HG02852 (cell line): ENCODE measurements around the gene AKAP8L.

Experiments
- ATAC-seq: cut with Tn5 transposase; IDR thresholded peaks from one replicate; pipeline ENCODE4 v1.9.1; 2021; ENCODE audit warnings: mild to moderate bottlenecking, moderate library complexity; ENCODE audit not compliant: unreplicated experiment

The AKAP8L gene

DNA sequence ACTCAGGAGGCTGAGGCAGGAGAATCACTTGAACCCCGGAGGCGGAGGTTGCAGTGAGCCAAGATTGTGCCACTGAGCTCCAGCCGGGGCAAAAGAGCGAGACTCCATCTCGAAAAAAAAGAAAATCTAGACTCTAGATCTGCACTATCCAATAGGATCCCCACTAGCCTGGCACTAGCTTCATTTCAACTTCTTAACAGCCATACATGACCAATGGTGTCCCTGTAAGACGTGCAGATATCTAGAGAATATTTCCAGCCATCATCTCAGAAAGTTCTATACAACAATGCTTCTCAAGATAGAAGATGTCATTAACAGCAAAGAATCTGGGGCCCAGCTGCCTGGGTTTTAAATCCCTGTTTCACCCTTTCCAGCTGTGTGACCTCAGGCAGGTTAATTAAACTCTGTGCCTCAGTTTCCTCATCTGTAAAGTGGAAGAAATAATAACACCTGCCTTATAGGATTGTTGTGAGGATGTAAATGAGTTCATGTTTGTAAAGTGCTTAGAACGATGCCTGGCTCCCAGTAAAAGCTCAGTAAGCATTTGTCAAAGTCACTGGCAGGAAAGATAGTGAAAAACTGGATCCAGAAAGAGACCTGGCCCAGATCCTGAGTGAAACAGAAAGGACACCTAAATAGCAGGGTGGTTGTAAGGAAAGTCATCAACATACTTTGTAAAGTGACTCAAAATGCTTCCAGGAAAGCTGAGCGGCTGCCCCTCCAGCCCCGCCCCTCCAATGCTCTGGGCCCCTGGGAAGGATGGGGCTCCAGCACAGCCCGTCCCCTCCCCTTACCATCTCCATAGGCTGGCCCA is 17.4 kb upstream of the AKAP8L start:
- ATAC-seq, result no peak

DNA sequence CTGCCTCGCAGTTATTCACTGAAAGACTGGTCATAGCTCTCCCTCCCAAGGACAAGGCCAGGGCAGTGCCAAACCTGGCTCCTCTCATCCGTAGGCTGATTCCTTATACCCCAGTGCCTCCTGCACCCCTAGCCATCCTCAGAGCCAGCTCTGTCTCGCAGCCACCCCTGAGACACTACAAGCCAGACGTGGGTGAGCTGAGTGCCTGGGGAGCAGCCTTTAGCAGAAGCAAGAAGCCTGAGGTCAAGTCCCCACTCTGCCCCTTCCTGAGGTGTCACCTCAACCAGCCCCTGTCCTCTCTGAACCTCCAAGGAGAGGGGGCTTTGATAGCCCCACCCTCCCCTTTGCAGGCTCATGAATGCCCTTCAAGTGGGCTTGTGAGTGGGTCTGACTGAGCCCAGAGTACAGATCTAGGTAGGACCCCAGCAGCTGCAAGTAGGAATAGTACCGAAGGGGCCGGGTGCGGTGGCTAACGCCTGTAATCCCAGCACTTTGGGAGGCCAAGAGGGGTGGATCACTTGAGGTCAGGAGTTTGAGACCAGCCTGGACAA is 14.8 kb upstream of the AKAP8L start:
- no peak for ATAC-seq

DNA sequence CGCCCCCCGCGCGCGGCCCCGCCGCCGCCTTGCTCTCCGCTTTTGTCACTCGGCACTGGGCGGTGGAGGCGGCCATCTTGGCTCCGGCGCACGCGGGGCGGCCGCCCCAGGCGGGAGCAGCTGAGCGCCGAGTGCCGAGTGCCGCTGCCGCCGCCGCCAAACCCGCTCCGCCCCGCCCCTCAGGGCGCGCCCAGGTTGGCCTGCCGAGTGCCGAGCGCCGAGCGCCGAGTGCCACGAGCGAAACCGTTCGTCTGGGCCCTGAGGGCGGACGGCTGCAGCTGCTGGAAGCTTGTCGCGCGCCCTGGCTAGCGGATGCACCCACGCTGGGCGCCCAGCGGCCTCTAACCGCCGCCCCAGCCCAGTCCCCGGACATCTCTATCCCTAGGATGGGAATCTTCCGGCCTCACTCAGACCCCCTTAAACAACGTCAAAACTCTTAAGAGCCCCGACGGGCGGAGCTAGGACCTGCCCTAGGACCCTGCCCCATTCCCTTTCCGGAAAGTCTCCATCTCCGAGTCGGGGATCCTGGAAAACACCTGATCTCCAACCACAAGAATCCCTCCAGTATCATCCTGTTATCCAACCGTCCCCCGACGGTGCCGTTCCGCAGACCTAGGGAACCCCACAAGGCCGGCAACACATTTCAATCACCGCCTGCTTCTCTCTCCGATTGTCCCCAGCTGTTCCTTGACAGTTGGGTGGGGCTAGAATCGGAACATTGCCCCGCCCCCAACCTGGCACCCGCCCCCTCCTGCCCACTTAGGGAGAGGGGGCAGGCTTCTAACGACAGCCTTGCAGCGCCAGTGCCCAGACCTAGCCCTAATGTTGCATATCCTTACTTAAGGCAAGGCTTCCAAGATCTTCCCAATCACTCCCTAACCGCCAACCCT is 14.1 kb upstream of the AKAP8L start:
- peak; percentile 67 for ATAC-seq

DNA sequence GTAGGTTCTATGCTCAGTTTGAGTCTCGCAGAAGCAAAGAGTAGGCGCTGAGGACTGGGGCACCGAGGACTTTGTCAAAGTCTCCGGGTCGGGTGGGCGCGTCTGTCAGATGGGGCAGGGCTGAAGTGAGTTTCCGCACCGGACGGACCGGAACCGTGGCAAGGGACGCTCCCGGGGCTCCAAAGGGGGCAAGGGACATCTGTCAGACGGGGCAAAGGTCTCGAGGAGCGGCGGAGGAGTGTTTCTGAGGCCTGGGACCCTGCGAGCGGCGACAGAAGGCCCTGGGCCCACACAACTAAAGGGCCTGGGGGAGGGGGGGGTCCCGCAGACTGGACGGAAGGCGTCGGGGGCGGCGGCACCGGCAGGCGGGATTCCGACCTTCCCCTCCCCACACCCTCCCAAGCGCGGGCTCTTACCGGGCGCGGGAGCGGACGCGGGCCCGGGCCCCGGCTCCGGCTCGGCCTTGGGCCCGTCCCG is 13.3 kb upstream of the AKAP8L start:
- peak; percentile 4 for ATAC-seq

GRCh38 chr19:15431396-15432017 is 12.7 kb upstream of the AKAP8L start:
- ATAC-seq, result no peak

- ATAC-seq, result no peak
Measured at GRCh38 chr19:15430526-15431120, 11.8 kb upstream of the AKAP8L start.

- no peak for ATAC-seq
Measured at GRCh38 chr19:15429825-15430467, 11.2 kb upstream of the AKAP8L start.

DNA sequence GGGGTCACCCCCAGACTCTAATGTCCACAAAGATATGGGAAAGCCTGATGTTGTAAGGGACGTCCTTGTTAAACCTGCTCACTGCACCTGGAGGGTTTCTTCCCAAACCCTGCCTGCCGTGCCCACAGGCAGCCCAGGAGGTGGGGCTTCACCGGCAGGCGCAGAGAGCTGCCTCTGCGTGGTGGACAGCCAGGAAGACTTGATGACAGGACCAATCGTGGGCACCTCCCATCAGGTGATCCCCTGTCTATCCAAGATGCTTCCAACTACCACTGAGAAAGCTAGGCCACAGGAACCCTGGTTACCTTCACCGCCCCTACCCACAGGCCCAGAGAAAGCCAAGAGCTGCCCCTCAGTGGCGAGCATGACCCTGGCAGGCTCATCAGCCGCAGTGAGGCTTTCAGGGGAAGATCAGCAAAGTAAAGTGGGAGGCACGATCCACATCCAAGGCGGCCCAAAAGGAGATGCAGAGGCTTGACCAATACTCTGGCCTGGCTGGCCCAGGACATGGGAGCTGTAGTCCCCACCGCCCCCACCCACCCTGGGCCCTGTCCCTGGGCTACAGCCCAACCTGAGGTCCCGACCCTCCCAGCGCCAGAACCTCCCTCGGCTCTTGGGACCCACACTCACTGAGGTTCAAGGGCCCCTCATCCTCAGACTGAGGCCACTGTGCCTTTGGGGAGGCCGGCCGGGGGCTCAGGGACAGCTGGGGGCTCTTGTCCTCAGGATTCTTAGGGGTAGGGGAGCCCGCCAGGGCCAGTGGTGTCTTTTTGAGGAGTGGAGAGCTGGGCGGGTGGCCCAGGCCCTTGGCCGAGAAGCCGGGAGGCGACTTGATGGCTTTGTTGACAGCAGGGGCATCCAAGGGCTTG is 10.4 kb upstream of the AKAP8L start:
- ATAC-seq, result no peak

GRCh38 chr19:15427991-15428471 is 9.2 kb upstream of the AKAP8L start:
- ATAC-seq, result no peak

DNA sequence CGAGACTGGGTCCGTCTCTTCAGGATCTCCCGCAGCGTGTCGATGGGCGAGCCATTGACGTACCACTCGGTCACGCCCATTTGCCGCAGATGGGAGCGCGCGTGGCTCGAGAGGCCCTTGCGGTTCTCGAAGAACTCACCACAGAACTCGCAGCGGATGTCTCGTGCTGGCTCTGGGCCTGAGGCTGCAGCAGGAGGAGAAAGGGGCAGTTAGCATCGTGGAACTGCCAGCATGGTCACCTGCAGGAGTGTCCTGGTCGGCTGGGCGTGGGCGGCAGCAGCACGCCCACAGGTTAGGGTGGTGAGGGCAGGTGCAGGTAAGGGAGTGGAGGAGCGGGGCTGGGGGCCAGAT is 8.5 kb upstream of the AKAP8L start:
- no peak for ATAC-seq

GRCh38 chr19:15426485-15427349 is 7.9 kb upstream of the AKAP8L start:
- no peak for ATAC-seq

DNA sequence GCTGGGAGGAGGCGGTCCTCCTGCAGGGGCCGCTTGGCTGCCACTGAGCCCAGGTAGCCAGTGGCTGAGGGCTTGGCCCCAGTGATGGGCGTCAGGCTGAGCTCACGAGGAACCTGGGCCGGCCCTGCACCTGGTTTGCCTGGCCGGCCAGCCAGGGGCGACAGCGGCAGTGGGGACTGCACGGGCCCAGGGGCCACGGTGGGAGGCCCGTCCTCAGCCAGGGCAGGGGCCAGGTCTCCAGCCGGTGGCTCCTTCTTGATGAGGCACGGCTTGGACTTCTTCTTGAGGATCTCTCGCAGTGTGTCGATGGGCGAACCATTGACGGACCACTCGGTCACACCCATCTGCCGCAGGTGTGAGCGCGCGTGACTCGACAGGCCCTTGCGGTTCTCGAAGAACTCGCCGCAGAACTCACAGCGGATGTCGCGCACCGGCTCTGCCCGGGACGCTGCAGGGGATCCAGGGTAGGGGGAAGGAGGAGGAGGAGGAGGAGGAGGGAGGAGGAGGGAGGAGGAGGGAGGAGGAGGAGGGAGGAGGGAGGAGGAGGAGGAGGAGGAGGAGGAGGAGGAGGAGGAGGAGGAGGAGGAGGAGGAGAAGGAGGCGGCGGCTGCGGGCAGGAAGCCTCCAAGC is 6.6 kb upstream of the AKAP8L start:
- ATAC-seq, result no peak

GRCh38 chr19:15424692-15425272 is 6.0 kb upstream of the AKAP8L start:
- no peak for ATAC-seq

GRCh38 chr19:15424121-15424520 is 5.3 kb upstream of the AKAP8L start:
- no peak for ATAC-seq

DNA sequence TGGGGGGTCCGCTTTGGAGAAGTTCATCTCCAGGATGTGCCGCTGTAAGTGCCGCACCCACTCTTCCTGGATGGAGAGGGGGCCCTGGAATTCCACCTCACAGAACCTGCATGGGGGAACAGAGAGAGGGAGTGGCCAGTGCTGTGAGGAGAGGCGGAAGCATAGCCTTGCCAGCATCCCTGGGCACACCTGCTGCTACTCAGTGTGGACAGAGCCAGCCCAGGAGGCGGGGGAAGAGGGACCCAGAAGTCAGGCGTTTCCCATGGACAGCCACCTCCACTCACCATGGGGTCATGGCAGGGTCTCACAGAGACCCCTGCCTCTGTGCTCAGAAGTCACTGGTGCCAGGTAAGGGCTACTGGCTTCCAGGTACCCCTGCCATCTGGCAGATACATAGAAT is 4.3 kb upstream of the AKAP8L start:
- no peak for ATAC-seq

GRCh38 chr19:15422296-15423075 is 3.7 kb upstream of the AKAP8L start:
- ATAC-seq, result no peak
